HUES64 (cell line): Measurements from ENCODE around the gene SPATA2.
"Not testable (repeated sequence)": the region's sequence is repeated elsewhere in the genome, so short reads cannot be mapped to it uniquely, and the experiment has no call there.

ENCODE experiments used
- H3K27ac ChIP-seq: 2 replicates; pipeline ENCODE4 v1.7.0; 2013; ENCODE audit warnings: low read depth, low read length, inconsistent platforms
- H3K27me3 ChIP-seq: 2 replicates; pipeline ENCODE4 v1.6.1; 2013; ENCODE audit warnings: mild to moderate bottlenecking, low read length; ENCODE audit not compliant: insufficient read depth
- H3K36me3 ChIP-seq: 2 replicates; pipeline ENCODE4 v1.6.1; 2013; ENCODE audit warnings: mild to moderate bottlenecking, low read length; ENCODE audit not compliant: insufficient read depth
- H3K4me1 ChIP-seq: 2 replicates; pipeline ENCODE4 v1.6.1; 2013; ENCODE audit warnings: mild to moderate bottlenecking, low read length, moderate library complexity; ENCODE audit not compliant: insufficient read depth
- H3K4me3 ChIP-seq: 2 replicates; pipeline ENCODE4 v1.5.1; 2013; ENCODE audit warnings: mild to moderate bottlenecking, low read length, moderate library complexity
- H3K9ac ChIP-seq: 2 replicates; pipeline ENCODE4 v1.6.1; 2013; ENCODE audit warnings: mild to moderate bottlenecking, low read depth, low read length
- H3K9me3 ChIP-seq: 2 replicates; pipeline ENCODE4 v1.6.1; 2013; ENCODE audit warnings: low read depth, low read length; ENCODE audit not compliant: insufficient read depth
- WGBS: fragments of 150-250, 120-280 bp; methylation state at CpG from one replicate; pipeline ENCODE4 v1.1.7; 2013; ENCODE audit warnings: missing lambda C conversion rate; 5-methylcytosine and 5-hydroxymethylcytosine counted together

The SPATA2 gene

DNA sequence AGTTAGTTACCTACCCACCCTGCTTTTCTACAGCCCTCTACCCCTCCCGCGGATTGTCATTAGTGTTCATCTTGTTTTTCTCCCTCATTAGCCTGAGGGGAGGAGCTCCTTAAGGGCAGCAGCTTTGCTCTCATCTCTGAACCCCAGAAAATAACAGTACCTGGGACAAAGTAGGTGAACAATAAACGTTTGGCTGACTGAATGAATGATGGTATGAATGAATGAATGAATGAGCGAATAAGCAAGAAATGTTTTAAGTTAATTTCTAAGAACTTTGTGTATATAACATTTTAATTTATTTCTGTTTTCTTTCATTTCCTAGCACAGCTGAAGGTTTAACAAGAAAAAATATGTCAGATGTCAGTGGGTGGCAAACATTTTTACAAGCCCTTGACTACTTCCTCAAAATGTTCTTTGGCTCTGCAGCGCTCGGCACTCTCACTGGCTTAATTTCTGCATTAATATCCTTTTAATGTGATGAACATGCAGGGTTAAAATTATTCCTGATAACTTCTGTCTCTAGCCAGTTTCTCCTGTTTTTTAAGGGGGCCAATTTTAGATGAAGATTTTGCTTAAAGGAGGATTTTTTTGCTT lies 52.6 kb downstream of the SPATA2 start:
- H3K27me3 ChIP-seq: no peaks in the 10 kb centered on the region
- WGBS: 93% methylated on average over 6 of the region's 6 CpGs
- no peaks in the 10 kb centered on the region for H3K9me3 ChIP-seq
- 0 out of 2 replicates have a peak, but pooled peaks cover 6% of the 10 kb centered on the region for H3K36me3 ChIP-seq
- H3K4me3 ChIP-seq: no peak overlapping the region
- H3K27ac ChIP-seq: no peak overlapping the region
- H3K4me1 ChIP-seq: peaks cover 12% of the 10 kb centered on the region
- no peak overlapping the region for H3K9ac ChIP-seq

DNA sequence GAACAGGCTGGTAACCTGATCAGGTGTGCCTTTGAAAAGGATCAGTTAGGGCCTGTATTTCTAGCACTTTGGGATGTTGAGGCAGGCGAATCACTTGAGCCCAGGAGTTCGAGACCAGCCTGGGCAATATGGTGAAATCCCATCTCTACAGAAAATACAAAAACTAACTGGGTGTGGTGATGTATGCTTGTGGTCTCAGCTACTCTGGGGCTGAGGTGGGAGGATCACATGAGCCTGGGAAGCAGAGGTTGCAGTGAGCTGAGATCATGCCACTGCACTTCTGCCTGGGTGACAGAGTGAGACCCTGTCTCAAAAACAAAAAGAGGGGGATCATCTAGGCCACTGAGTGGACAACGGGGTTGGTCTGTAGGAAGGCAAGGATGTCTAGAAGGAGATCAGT lies 54.1 kb downstream of the SPATA2 start:
- H3K4me1 ChIP-seq, H3K27me3 ChIP-seq, H3K9me3 ChIP-seq, H3K27ac ChIP-seq, H3K9ac ChIP-seq, H3K4me3 ChIP-seq, H3K36me3 ChIP-seq: not testable (repeated sequence)
- 94% methylated on average over 2 of the region's 3 CpGs for WGBS

DNA sequence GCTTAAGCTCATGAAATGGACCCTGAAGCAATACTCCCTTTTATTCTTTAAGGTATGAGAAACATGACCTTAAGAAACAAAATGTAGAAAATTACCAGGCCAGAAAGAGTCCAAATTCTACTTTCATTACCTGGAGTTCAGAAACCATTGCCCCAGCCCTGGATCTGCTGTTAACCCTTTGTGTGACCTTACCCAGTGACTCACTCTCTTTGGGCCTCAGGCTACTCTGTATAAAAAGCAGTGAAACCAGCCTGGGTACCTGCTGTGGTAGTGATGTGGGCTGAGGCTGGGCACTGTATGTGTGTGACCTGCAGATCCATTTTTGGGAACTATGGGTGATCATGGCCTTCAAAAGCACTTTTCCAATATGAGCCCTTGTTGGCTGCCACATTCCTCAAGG lies 55.5 kb downstream of the SPATA2 start:
- Histone ChIP-seq H3K4me1 (no peaks in the 10 kb centered on the region), H3K27ac (no peak overlapping the region), H3K9ac (no peak overlapping the region), H3K27me3 (no peaks in the 10 kb centered on the region), H3K36me3 (0 out of 2 replicates have a peak, but pooled peaks cover 2% of the 10 kb centered on the region), H3K9me3 (no peaks in the 10 kb centered on the region), H3K4me3 (no peak overlapping the region)

DNA sequence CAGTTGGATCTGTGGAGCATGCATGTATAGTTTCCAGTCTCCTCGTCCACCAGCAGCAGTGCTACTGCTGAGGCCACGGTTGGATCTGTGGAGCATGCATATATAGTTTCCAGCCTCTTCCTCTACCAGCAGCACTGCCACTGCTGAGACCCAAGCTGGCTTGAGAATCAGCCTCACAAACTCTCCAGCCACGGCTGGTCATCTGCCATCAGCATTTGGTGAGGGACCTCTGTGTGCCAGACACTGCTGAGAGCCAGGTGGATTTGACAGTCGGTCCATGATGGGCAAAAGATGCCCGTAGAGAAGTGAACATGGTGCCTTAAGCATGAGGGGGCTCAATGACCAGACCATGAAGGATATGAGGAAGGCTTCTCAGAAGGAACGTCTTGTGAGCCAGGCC lies 56.3 kb downstream of the SPATA2 start:
- Histone ChIP-seq H3K4me3 (no peak overlapping the region), H3K4me1 (no peaks in the 10 kb centered on the region; the same call in 1 of the 2 replicates), H3K9me3 (no peaks in the 10 kb centered on the region), H3K27me3 (no peaks in the 10 kb centered on the region), H3K27ac (no peak overlapping the region), H3K36me3 (no peaks in the 10 kb centered on the region), H3K9ac (no peak overlapping the region)
- WGBS: 94% methylated on average over 6 of the region's 6 CpGs

DNA sequence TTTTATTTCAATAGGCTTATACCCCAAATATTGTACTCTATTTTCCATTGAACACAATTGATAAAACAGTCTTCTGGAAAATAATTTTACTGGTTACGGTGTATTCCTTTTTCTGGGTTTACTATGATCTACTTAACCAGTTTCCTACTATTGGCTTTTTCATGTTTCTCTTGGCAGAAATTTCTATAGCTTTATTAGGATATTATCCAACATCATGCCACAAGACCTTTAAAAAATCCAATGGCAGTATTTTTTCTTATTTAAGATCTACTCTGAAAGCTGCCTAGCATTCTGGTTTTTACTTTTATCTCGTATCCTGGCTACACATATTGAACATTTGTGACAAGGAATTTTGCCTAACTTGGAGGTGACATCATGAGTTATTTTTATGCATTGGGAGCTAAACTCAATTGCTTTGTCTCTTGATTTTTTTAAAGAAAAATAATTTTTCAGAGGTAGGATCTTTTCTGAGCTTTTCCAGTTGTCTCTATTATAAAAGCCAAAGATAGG lies 57.2 kb downstream of the SPATA2 start:
- 100% methylated on average over 2 of the region's 2 CpGs for WGBS
- Histone ChIP-seq H3K27ac (no peak overlapping the region), H3K4me3 (no peak overlapping the region), H3K36me3 (no peaks in the 10 kb centered on the region), H3K4me1 (peaks cover 2% of the 10 kb centered on the region), H3K9ac (no peak overlapping the region), H3K27me3 (no peaks in the 10 kb centered on the region), H3K9me3 (no peaks in the 10 kb centered on the region)

DNA sequence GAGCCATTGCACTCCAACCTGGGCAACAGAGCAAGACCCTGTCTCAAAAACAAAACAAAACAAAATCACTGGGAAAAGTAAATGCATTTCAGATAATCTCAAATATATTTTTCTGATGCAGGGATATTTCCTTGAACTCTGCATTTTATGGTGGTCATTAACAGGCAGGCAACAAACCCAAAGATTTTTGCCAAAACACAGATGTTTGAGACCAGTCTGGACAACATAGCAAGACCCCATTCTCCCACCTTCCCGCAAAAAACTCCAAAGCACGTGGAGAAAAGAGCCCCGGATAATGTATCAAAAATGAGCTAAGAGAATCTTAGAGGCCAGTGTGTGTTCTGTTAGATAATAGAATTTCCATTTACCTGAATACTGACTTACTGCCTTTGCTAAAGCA lies 58.4 kb downstream of the SPATA2 start:
- Histone ChIP-seq H3K4me3 (no peak overlapping the region), H3K9me3 (no peaks in the 10 kb centered on the region), H3K27me3 (no peaks in the 10 kb centered on the region), H3K9ac (no peak overlapping the region), H3K27ac (no peak overlapping the region), H3K36me3 (no peaks in the 10 kb centered on the region), H3K4me1 (peaks cover 2% of the 10 kb centered on the region)
- WGBS: 90% methylated on average over 3 of the region's 3 CpGs

DNA sequence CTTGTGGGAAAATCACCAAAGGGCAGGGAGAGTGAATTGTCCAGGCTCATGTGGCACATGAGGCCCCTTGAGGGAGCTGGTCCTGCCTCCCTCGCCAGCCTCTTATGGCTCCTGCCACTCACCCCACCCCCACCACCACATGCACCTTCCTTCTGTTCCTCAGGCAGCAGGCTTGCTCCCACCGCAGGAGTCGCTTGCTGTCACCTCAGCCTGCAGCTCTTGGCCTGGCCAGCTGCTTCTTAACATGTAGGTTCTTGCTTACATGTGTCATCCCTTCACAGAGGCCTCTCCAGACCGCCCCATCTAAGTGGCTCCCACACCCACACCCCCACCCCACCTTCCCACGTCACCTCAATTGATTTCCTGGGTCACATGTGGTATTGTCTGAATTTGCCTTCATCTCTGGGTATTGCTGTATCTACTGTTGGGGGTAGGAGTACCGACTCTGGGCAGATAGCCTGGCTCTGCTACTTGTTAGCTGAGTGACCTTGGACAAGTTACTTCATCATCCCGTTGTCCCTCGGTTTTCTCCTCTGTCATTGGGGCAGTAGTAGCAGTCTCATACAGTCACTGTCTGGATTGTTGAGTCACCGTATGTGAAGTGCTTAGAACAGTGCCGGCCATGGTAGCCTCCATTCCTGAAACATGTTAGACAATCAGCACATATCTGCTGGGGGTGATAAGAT lies 61.0 kb downstream of the SPATA2 start:
- H3K27ac ChIP-seq: no peak overlapping the region
- no peaks in the 10 kb centered on the region for H3K9me3 ChIP-seq
- H3K27me3 ChIP-seq: no peaks in the 10 kb centered on the region
- H3K36me3 ChIP-seq: no peaks in the 10 kb centered on the region
- peaks cover 14% of the 10 kb centered on the region for H3K4me1 ChIP-seq
- 88% methylated on average over 10 of the region's 10 CpGs for WGBS
- H3K4me3 ChIP-seq: no peak overlapping the region
- no peak overlapping the region for H3K9ac ChIP-seq

DNA sequence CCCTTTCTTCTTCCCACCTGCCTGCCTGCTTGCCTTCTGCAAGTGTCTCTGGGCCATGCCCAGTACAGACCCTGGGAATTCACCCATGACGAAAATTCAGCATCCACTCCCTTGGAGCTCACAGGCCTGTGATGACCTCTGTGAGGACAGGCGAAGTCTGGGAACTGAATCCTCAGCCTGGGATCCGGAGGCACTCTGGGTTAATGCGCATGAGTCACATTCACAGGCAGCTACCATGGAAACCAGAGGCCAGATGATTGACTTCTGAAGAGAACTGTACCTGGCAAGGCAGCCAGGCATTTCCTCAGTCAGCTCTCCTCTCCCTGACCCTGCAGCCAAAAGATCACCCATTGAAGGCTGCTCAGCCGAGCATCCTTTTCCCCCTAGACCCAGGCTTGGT lies 61.7 kb downstream of the SPATA2 start:
- WGBS: 69% methylated on average over 5 of the region's 5 CpGs
- Histone ChIP-seq H3K36me3 (no peaks in the 10 kb centered on the region), H3K27me3 (no peaks in the 10 kb centered on the region), H3K4me3 (no peak overlapping the region), H3K27ac (no peak overlapping the region), H3K4me1 (peaks cover 20% of the 10 kb centered on the region), H3K9me3 (no peaks in the 10 kb centered on the region), H3K9ac (no peak overlapping the region)
